OCI-LY7 (cell line): ENCODE measurements around the gene DUOX1. TPM values are rescaled to one million over a fixed set of nuclear protein-coding genes. Genes with fewer than 3 reads are reported as not detected.
"Not testable (repeated sequence)": the region's sequence is repeated elsewhere in the genome, so short reads cannot be mapped to it uniquely, and the experiment has no call there.

Experiments
- BruUV-seq: library from RNA; stranded (reverse); fragments of 400-500 nt; replicated peaks from 2 replicates; lab custom pipeline; 2021; lab: Mats Ljungman, UMichigan
- CTCF ChIA-PET: fragments of 300-600 bp; sonication (Branson Sonifier 250); formaldehyde crosslinking; loops from one replicate; lab custom pipeline; 2022; ENCODE audit warnings: antibody characterized with exemption; ENCODE audit not compliant: unreplicated experiment; lab: Charles Lee
- POLR2A ChIA-PET: fragments of 300-600 bp; sonication (Branson Sonifier 250); formaldehyde crosslinking; loops from one replicate; lab custom pipeline; 2022; ENCODE audit warnings: antibody characterized with exemption; lab: Charles Lee
- DNase-seq: peaks from one replicate; pipeline ENCODE4 v3.0.0-alpha.2; 2015; ENCODE audit warnings: low spot score
- H2AFZ ChIP-seq: fragments of 200-600 bp; sonication (generic), shearing (Covaris generic); 2 replicates; pipeline ENCODE4 v1.6.1; 2014; ENCODE audit warnings: mild to moderate bottlenecking, antibody characterized with exemption, low read length, moderate library complexity
- H3K27ac ChIP-seq: fragments of 200-600 bp; sonication (generic); 2 replicates; pipeline ENCODE4 v1.5.1; 2014; ENCODE audit warnings: mixed run types, low read depth, mild to moderate bottlenecking, moderate library complexity, low read length, inconsistent platforms; ENCODE audit not compliant: poor library complexity, severe bottlenecking
- H3K36me3 ChIP-seq: fragments of 200-600 bp; sonication (generic); 2 replicates; pipeline ENCODE4 v1.6.1; 2014; ENCODE audit warnings: mild to moderate bottlenecking, antibody characterized with exemption, low read length, moderate library complexity, mixed read lengths; ENCODE audit not compliant: insufficient read depth
- H3K4me1 ChIP-seq: fragments of 200-600 bp; sonication (generic); 2 replicates; pipeline ENCODE4 v1.5.1; 2014; ENCODE audit warnings: mild to moderate bottlenecking, low read length; ENCODE audit not compliant: insufficient read depth, poor library complexity, severe bottlenecking
- H3K4me2 ChIP-seq: fragments of 200-600 bp; sonication (generic); 2 replicates; pipeline ENCODE4 v1.6.1; 2014; ENCODE audit warnings: mild to moderate bottlenecking, low read length
- H3K4me3 ChIP-seq: fragments of 200-600 bp; sonication (generic); 2 replicates; pipeline ENCODE4 v1.5.1; 2014; ENCODE audit warnings: mild to moderate bottlenecking, low read depth, low read length; ENCODE audit not compliant: poor library complexity, severe bottlenecking
- H3K79me2 ChIP-seq: fragments of 200-600 bp; sonication (generic); 2 replicates; pipeline ENCODE4 v1.6.1; 2016; ENCODE audit warnings: low read depth, mild to moderate bottlenecking, low read length, moderate library complexity, mixed read lengths; ENCODE audit not compliant: insufficient read depth
- H3K9me2 ChIP-seq: fragments of 200-600 bp; sonication (generic); 2 replicates; pipeline ENCODE4 v1.6.1; 2016; ENCODE audit warnings: mild to moderate bottlenecking, low read length, mixed read lengths; ENCODE audit not compliant: insufficient read depth
- H3K9me3 ChIP-seq: fragments of 200-600 bp; sonication (generic); 2 replicates; pipeline ENCODE4 v1.6.1; 2014; ENCODE audit warnings: mild to moderate bottlenecking, mixed run types, low read length, mixed read lengths
- H4K20me1 ChIP-seq: fragments of 200-600 bp; sonication (generic); 2 replicates; pipeline ENCODE4 v1.6.1; 2014; ENCODE audit warnings: mild to moderate bottlenecking, antibody characterized with exemption, low read length, moderate library complexity, mixed read lengths; ENCODE audit not compliant: insufficient read depth
- EZH2phosphoT487 ChIP-seq: fragments of 200-600 bp; sonication (generic); IDR thresholded peaks from 2 replicates; pipeline ENCODE4 v1.6.1; 2018; ENCODE audit warnings: low read depth, borderline replicate concordance, mild to moderate bottlenecking, mixed run types, antibody characterized with exemption, low read length, moderate library complexity, mixed read lengths
- intact Hi-C: fragments of 100-400 bp; cut with micrococcal nuclease; formaldehyde crosslinking; loops from one replicate; pipeline ENCODE4 v1.10.0; 2022; ENCODE audit not compliant: unreplicated experiment
- total RNA-seq, 2 experiments: library from RNA; depleted of rRNA in 1 of 2; stranded (reverse); fragments of >200 nt in 1 of 2; shearing (Covaris generic) in 1 of 2; gene quantifications; 2 replicates each; pipeline ENCODE4 v1.2.3, GENCODE V29; 2014 to 2022
- TF ChIP-seq, protein P1 (sequence below): fragments of 200-600 bp; sonication (generic); conservative IDR thresholded peaks from 2 replicates; pipeline ENCODE4 v1.5.1; 2014; ENCODE audit warnings: mild to moderate bottlenecking, antibody characterized with exemption, low read length, moderate library complexity, mixed read lengths

Gene DUOX1
- total RNA-seq, 2 experiments from 2014 or later, result not detected

DNA sequence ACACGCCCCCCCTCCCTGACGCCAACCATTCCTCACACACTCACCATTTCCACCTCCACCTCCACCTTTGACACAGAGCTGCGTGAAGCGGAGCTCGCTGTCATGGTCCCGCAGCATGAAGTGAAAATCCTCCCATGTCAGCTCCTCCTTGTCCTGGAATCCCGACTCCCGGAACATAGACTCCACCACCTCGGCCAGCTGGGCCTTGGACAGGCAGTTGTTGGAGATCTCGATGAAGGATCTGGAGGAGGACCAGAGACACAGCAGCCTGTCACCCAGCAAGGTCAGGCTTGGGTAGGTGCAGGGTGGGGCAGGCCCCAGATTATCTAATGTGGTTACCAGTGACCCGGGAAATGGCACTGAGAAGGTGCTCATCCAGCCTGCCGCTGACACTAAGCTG is 28.0 kb upstream of the DUOX1 start:
- no peaks in the 10 kb centered on the region for H3K9me3 ChIP-seq
- no peaks in the 10 kb centered on the region for H4K20me1 ChIP-seq
- DNase-seq, result no peak
- no peak overlapping the region for H3K4me2 ChIP-seq
- no peak overlapping the region for H3K4me3 ChIP-seq
- H3K79me2 ChIP-seq, result no peaks in the 10 kb centered on the region
- intact Hi-C loops, result no loop called here
- H3K27ac ChIP-seq, result no peak overlapping the region
- POLR2A ChIA-PET, result interaction anchor here (0.5 kb wide), 1 partner anchor 107 kb away, joined by 3 read pairs; no protein-coding TSS in a partner anchor
- TF ChIP-seq, protein P1, sequence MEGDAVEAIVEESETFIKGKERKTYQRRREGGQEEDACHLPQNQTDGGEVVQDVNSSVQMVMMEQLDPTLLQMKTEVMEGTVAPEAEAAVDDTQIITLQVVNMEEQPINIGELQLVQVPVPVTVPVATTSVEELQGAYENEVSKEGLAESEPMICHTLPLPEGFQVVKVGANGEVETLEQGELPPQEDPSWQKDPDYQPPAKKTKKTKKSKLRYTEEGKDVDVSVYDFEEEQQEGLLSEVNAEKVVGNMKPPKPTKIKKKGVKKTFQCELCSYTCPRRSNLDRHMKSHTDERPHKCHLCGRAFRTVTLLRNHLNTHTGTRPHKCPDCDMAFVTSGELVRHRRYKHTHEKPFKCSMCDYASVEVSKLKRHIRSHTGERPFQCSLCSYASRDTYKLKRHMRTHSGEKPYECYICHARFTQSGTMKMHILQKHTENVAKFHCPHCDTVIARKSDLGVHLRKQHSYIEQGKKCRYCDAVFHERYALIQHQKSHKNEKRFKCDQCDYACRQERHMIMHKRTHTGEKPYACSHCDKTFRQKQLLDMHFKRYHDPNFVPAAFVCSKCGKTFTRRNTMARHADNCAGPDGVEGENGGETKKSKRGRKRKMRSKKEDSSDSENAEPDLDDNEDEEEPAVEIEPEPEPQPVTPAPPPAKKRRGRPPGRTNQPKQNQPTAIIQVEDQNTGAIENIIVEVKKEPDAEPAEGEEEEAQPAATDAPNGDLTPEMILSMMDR, result no peak
- TF ChIP-seq EZH2phosphoT487, result no peak
- no peak overlapping the region for H2AFZ ChIP-seq
- H3K9me2 ChIP-seq, result no peaks in the 10 kb centered on the region
- no peaks in the 10 kb centered on the region for H3K36me3 ChIP-seq
- no peaks in the 10 kb centered on the region for H3K4me1 ChIP-seq
- CTCF ChIA-PET, result no interaction called here
- no TSS peak for BruUV-seq

DNA sequence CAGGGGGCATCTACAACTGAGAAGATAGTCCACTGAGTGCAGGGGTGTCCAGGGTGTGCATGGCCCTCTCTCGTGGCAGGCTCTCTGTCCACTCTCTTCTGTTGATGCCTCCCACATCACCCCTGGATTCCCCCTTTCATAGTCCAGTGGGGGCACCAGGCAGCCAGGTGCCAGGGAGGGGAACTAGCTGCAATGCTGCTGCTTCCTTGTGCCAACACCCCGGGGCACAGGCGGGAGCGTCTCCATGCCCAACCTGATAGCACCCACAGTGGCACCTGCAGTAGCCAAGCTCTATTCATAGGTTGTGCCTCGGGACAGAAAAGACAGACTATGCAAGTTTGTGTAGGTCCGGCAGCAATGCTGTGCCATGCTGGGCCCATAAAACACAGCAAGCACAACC is 27.6 kb upstream of the DUOX1 start:
- H3K4me2 ChIP-seq, result no peak overlapping the region
- CTCF ChIA-PET, result no interaction called here
- H3K4me1 ChIP-seq, result no peaks in the 10 kb centered on the region
- POLR2A ChIA-PET, result interaction anchor here (0.5 kb wide), 1 partner anchor 108 kb away, joined by 3 read pairs; no protein-coding TSS in a partner anchor
- DNase-seq, result no peak
- BruUV-seq, result no TSS peak
- H3K36me3 ChIP-seq, result no peaks in the 10 kb centered on the region
- H3K9me3 ChIP-seq, result no peaks in the 10 kb centered on the region
- TF ChIP-seq, protein P1, result no peak
- no peak for TF ChIP-seq EZH2phosphoT487
- H2AFZ ChIP-seq, result no peak overlapping the region
- H3K4me3 ChIP-seq, result no peak overlapping the region
- no peak overlapping the region for H3K27ac ChIP-seq
- no peaks in the 10 kb centered on the region for H3K9me2 ChIP-seq
- H3K79me2 ChIP-seq, result no peaks in the 10 kb centered on the region
- intact Hi-C loops, result no loop called here
- H4K20me1 ChIP-seq, result no peaks in the 10 kb centered on the region

DNA sequence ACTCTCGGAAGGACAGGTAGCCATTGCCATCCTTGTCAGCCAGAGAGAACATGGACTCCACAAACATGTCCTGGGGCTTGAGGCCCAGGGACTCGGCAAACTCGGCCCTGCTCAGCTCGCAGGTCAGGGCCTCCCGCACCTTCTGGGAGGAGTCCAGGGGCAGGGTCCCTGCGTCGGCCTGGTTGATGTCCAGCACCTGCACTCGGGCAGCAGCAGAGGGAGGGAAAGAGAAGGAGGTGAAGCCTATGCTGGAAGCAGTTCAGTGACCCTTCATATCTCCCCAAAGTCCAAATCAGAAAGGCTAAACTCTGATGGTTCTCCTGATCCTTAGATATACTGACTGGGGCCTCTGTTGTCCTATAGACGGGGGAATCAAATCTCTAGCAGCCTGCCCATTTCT is 25.6 kb upstream of the DUOX1 start:
- H3K36me3 ChIP-seq, H3K27ac ChIP-seq, H4K20me1 ChIP-seq, H2AFZ ChIP-seq, H3K9me2 ChIP-seq, POLR2A ChIA-PET, H3K4me1 ChIP-seq, DNase-seq, intact Hi-C loops, H3K9me3 ChIP-seq, H3K4me2 ChIP-seq, H3K4me3 ChIP-seq, CTCF ChIA-PET, H3K79me2 ChIP-seq, BruUV-seq: not testable (repeated sequence)
